A549 (cell line): Measurements from ENCODE around the gene MACF1. TPM values are rescaled to one million over a fixed set of nuclear protein-coding genes. Genes with fewer than 3 reads are reported as not detected.

Experiments used
- ATAC-seq, 2 experiments: fragments of 200-7000 bp in 1 of 2; fragments of >200 bp in 1 of 2; cut with Nextera tagmentation in 1 of 2; cut with Tn5 transposase in 1 of 2; 3 replicates each; pipeline versions ENCODE4 v1.8.0 to v1.9.1; 2018 to 2020; ENCODE audit warnings: mild to moderate bottlenecking in 1 of 2, moderate library complexity in 1 of 2
- CTCF ChIA-PET: fragments of 300-600 bp; sonication (Branson Sonifier 250); formaldehyde crosslinking; extraction: SDS; loops from one replicate; lab custom pipeline; 2021; ENCODE audit warnings: antibody characterized with exemption, inconsistent platforms; lab: Yijun Ruan, JAX
- POLR2A ChIA-PET: fragments of 350-600 bp; formaldehyde crosslinking; extraction: SDS; loops from one replicate; lab custom pipeline; 2021; ENCODE audit warnings: antibody characterized with exemption, inconsistent platforms; lab: Yijun Ruan, JAX
- DNase-seq, 2 experiments: peaks; one replicate each; pipeline versions ENCODE4 v3.0.0 to v3.0.0-alpha.2; 2011 to 2016; ENCODE audit warnings: low read depth in 1 of 2, low spot score in 1 of 2
- FAIRE-seq: peaks from 2 replicates; lab custom pipeline; 2011; peaks lifted over from hg19 to GRCh38; lab: Jason Lieb, UNC
- H3K27ac ChIP-seq, 2 experiments: fragments of >200 bp; sonication (Bioruptor Twin); formaldehyde crosslinking; 3 replicates each; pipeline ENCODE4 v1.5.1; 2016 to 2017
- H3K4me1 ChIP-seq: fragments of >200 bp; sonication (Bioruptor Twin); formaldehyde crosslinking; 3 replicates; pipeline ENCODE4 v1.6.1; 2016
- H3K4me2 ChIP-seq: fragments of >200 bp; sonication (Bioruptor Twin); formaldehyde crosslinking; 3 replicates; pipeline ENCODE4 v1.6.1; 2016
- H3K4me3 ChIP-seq: fragments of >200 bp; sonication (Bioruptor Twin); formaldehyde crosslinking; 3 replicates; pipeline ENCODE4 v1.5.1; 2016
- H3K9me3 ChIP-seq: fragments of >200 bp; sonication (Bioruptor Twin); formaldehyde crosslinking; 3 replicates; pipeline ENCODE4 v1.6.1; 2016
- CBX8 ChIP-seq: fragments of 200-600 bp; sonication (generic); IDR thresholded peaks from 2 replicates; pipeline ENCODE4 v1.6.1; 2016
- CEBPB ChIP-seq, 2 experiments: fragments of >200 bp in 1 of 2; sonication (Bioruptor Twin) in 1 of 2; formaldehyde crosslinking in 1 of 2; IDR thresholded peaks; 2 replicates each; pipeline ENCODE4 v1.6.1; 2012 to 2016
- CHD2 ChIP-seq: fragments of 150-350 bp; IDR thresholded peaks from 2 replicates; pipeline ENCODE4 v1.6.1; 2014; ENCODE audit warnings: low read length; ENCODE audit not compliant: partially characterized antibody
- EP300 ChIP-seq, 2 experiments: fragments of >200 bp; sonication (Bioruptor Twin); formaldehyde crosslinking; IDR thresholded peaks; 2 replicates in 1 of 2; 3 replicates in 1 of 2; pipeline ENCODE4 v1.6.1; 2016 to 2017
- FOSB ChIP-seq: fragments of 250-450 bp; sonication (Bioruptor Pico); IDR thresholded peaks from 2 replicates; pipeline ENCODE4 v1.5.0; 2020; ENCODE audit warnings: mild to moderate bottlenecking, moderate library complexity
- HEYL ChIP-seq: fragments of 250-450 bp; sonication (Bioruptor Pico); IDR thresholded peaks from 2 replicates; pipeline ENCODE4 v1.8.0; 2021; ENCODE audit warnings: mild to moderate bottlenecking, moderate library complexity
- KDM5A ChIP-seq: fragments of 200-600 bp; sonication (generic); IDR thresholded peaks from 2 replicates; pipeline ENCODE4 v1.6.1; 2016; ENCODE audit warnings: antibody characterized with exemption, mild to moderate bottlenecking
- MAZ ChIP-seq: fragments of 150-350 bp; IDR thresholded peaks from 2 replicates; pipeline ENCODE4 v1.6.1; 2014; ENCODE audit warnings: antibody characterized with exemption, low read depth, low read length, borderline replicate concordance
- NPAS2 ChIP-seq: fragments of 250-450 bp; sonication (Bioruptor Pico); IDR thresholded peaks from 2 replicates; pipeline ENCODE4 v1.8.0; 2022; ENCODE audit warnings: mild to moderate bottlenecking, moderate library complexity, borderline replicate concordance
- RCOR1 ChIP-seq: fragments of 150-350 bp; IDR thresholded peaks from 2 replicates; pipeline ENCODE4 v1.6.1; 2014; ENCODE audit warnings: antibody characterized with exemption, low read length, low read depth
- SREBF2 ChIP-seq: fragments of 450-650 bp; IDR thresholded peaks from 2 replicates; pipeline ENCODE4 v1.6.1; 2014; ENCODE audit warnings: mild to moderate bottlenecking, moderate library complexity
- ZC3H11A ChIP-seq: fragments of 450-650 bp; IDR thresholded peaks from 2 replicates; pipeline ENCODE4 v1.6.1; 2014; ENCODE audit warnings: antibody characterized with exemption, mild to moderate bottlenecking
- ZFP36 ChIP-seq: fragments of 450-650 bp; IDR thresholded peaks from 2 replicates; pipeline ENCODE4 v1.6.1; 2014; ENCODE audit warnings: borderline replicate concordance; ENCODE audit not compliant: partially characterized antibody
- ZNF302 ChIP-seq: fragments of 250-450 bp; sonication (Bioruptor Pico); IDR thresholded peaks from 2 replicates; pipeline ENCODE4 v1.9.0; 2021; ENCODE audit warnings: inconsistent platforms, mild to moderate bottlenecking, moderate library complexity
- WGBS: methylation state at CpG from one replicate; pipeline ENCODE4 v1.1.6; 2017; ENCODE audit errors: missing lambda C conversion rate; 5-methylcytosine and 5-hydroxymethylcytosine counted together
- polyA plus RNA-seq, 4 experiments: library from polyadenylated mRNA; depleted of rRNA in 3 of 4; stranded (reverse); fragments of >200 nt; fragmentation: RNase III in 1 of 4; extraction: RNeasy Plus Mini Kit Qiagen cat#74134 plus additional on column Dnase treatment in 1 of 4; gene quantifications; 2 replicates in 3 of 4; 3 replicates in 1 of 4; pipeline ENCODE4 v1.2.3, GENCODE V29; 2011 to 2017
- TF ChIP-seq, protein P1 (sequence below): IDR thresholded peaks from 2 replicates; pipeline ENCODE4 v1.6.1; 2012; ENCODE audit warnings: low read depth, borderline replicate concordance
- TF ChIP-seq, protein P2 (sequence below): fragments of 200-600 bp; sonication (generic); IDR thresholded peaks from 2 replicates; pipeline ENCODE4 v1.6.1; 2016; ENCODE audit warnings: antibody characterized with exemption, mild to moderate bottlenecking, moderate library complexity
- TF ChIP-seq, protein P3 (sequence below): fragments of >200 bp; sonication (Bioruptor Twin); formaldehyde crosslinking; IDR thresholded peaks from 3 replicates; pipeline ENCODE4 v1.6.1; 2016
- TF ChIP-seq, protein P4 (sequence below): IDR thresholded peaks from 2 replicates; pipeline ENCODE4 v1.6.1; 2012
- TF ChIP-seq, protein P5 (sequence below): fragments of >200 bp; sonication (Bioruptor Twin); formaldehyde crosslinking; IDR thresholded peaks from 2 replicates; pipeline ENCODE4 v1.6.1; 2016
- TF ChIP-seq, protein P6 (sequence below): fragments of 250-450 bp; sonication (Bioruptor Pico); IDR thresholded peaks from 2 replicates; pipeline ENCODE4 v1.5.0; 2020; ENCODE audit warnings: low read depth, mild to moderate bottlenecking, moderate library complexity

The MACF1 gene
- polyA plus RNA-seq, 2 of the 4 experiments (the other 2 are of a cell fraction), result 45.7 to 64.2 TPM

DNA sequence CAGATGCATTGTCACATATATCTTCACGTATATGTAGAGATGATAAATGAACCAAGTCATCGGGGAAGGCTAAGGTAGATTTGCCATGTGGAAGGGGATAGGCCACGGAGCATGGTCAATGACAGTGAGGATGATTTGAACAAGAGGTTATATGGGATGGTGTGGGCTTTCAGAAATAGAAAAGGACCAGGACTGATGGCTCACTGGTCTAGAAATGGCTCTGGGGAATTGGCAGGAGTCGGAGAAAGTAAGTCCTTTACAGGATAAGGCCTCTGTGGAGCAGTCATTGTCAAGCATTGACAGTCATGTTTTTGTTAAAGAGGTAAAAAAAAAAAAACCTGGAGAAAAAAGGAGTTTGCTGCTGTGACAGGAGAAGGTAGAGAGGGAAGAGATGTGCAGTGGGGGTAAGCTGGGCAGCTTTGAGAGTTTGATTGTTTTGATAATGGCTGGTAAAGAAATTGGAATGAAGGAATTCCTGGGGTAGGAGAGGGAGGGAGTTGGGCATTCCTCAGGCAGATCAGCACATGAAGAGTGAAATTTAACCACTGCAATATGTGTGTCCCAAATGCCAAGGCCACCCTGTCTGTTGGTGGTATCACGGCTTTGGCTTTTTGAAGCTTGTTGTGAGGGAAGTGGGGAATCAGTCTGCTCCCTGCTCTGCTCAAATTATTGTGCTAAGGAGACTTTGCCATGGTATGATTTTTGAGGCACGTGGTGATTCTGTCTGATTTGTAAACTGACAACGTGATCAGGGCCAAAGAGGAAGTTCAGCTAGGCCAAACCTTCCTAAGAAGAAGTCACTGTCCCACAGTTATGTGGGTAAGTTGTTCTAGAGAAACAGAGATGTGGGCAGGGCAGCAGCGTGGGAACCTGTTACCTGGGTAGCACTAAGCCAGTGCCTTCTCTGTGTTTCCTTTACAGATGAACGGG lies 26.0 kb downstream of the MACF1 start:
- Histone ChIP-seq H3K4me3 (no peak overlapping the region), H3K9me3 (no peaks in the 10 kb centered on the region), H3K27ac (peak overlapping the region in 1 of 2 experiments; percentile 21; a peak in 1 of 6 replicates), H3K4me1 (peaks cover 15% of the 10 kb centered on the region; the same call in 2 of the 3 replicates), H3K4me2 (no peak overlapping the region)
- ChIA-PET POLR2A (interaction anchor here (0.7 kb wide), 1 partner anchor 284 kb away, joined by 4 read pairs; no protein-coding TSS in a partner anchor), CTCF (interaction anchor here (0.7 to 1.5 kb wide), 4 partner anchors 28 to 57 kb away, joined by 3 to 4 read pairs (median 3); no protein-coding TSS in a partner anchor)
- no peak for FAIRE-seq
- no peak for TF ChIP-seq CBX8
- no peak for TF ChIP-seq CEBPB (IDR thresholded peaks at IDR 0.05)
- TF ChIP-seq, protein P1, sequence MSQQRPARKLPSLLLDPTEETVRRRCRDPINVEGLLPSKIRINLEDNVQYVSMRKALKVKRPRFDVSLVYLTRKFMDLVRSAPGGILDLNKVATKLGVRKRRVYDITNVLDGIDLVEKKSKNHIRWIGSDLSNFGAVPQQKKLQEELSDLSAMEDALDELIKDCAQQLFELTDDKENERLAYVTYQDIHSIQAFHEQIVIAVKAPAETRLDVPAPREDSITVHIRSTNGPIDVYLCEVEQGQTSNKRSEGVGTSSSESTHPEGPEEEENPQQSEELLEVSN, result no peak
- TF ChIP-seq ZC3H11A, result no peak
- TF ChIP-seq ZNF302 (CRISPR knock-in tag), result no peak
- no peak for TF ChIP-seq SREBF2
- no peak; a peak in 1 of 6 replicates for ATAC-seq
- DNase-seq, result no peak
- WGBS, result 81% methylated on average over 9 of the region's 9 CpGs

DNA sequence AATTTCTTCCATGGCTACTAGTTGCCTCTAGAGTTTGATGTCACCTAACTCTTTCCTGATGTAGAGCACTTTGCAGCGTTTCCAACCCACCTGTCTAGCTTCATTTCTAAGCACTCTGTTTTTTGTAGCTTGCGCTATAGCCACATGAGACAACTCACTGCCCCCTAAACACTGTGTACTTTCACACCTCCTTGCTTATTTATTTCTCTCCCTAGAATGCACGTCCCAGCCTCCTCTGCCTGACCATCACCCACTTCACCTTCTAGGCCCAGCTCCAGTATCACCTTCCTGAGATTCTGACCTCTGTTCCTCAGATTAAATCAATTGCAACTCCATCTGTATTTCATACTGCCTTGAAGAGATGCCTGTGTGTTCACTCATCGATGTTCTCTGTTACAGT lies 32.5 kb downstream of the MACF1 start:
- CTCF ChIA-PET, result interaction anchor here (0.6 to 3.4 kb wide), 3 partner anchors 22 to 125 kb away, joined by 3 to 18 read pairs (median 9); no protein-coding TSS in a partner anchor
- POLR2A ChIA-PET, result no interaction called here
- Histone ChIP-seq H3K4me3 (no peak overlapping the region), H3K27ac (no peak overlapping the region), H3K4me1 (0 out of 3 replicates have a peak, but pooled peaks cover 5% of the 10 kb centered on the region), H3K9me3 (no peaks in the 10 kb centered on the region), H3K4me2 (no peak overlapping the region)
- FAIRE-seq (no peak), DNase-seq (no peak), ATAC-seq (no peak)
- TF ChIP-seq HEYL (CRISPR knock-in tag) (no peak), NPAS2 (no peak), FOSB (CRISPR knock-in tag) (no peak), KDM5A (no peak), MAZ (no peak), SREBF2 (no peak)
- TF ChIP-seq, protein P2, sequence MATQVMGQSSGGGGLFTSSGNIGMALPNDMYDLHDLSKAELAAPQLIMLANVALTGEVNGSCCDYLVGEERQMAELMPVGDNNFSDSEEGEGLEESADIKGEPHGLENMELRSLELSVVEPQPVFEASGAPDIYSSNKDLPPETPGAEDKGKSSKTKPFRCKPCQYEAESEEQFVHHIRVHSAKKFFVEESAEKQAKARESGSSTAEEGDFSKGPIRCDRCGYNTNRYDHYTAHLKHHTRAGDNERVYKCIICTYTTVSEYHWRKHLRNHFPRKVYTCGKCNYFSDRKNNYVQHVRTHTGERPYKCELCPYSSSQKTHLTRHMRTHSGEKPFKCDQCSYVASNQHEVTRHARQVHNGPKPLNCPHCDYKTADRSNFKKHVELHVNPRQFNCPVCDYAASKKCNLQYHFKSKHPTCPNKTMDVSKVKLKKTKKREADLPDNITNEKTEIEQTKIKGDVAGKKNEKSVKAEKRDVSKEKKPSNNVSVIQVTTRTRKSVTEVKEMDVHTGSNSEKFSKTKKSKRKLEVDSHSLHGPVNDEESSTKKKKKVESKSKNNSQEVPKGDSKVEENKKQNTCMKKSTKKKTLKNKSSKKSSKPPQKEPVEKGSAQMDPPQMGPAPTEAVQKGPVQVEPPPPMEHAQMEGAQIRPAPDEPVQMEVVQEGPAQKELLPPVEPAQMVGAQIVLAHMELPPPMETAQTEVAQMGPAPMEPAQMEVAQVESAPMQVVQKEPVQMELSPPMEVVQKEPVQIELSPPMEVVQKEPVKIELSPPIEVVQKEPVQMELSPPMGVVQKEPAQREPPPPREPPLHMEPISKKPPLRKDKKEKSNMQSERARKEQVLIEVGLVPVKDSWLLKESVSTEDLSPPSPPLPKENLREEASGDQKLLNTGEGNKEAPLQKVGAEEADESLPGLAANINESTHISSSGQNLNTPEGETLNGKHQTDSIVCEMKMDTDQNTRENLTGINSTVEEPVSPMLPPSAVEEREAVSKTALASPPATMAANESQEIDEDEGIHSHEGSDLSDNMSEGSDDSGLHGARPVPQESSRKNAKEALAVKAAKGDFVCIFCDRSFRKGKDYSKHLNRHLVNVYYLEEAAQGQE, result no peak
- TF ChIP-seq, protein P3, sequence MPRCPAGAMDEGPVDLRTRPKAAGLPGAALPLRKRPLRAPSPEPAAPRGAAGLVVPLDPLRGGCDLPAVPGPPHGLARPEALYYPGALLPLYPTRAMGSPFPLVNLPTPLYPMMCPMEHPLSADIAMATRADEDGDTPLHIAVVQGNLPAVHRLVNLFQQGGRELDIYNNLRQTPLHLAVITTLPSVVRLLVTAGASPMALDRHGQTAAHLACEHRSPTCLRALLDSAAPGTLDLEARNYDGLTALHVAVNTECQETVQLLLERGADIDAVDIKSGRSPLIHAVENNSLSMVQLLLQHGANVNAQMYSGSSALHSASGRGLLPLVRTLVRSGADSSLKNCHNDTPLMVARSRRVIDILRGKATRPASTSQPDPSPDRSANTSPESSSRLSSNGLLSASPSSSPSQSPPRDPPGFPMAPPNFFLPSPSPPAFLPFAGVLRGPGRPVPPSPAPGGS, result no peak
- TF ChIP-seq, protein P1, result no peak
- WGBS, result 91% methylated on average over 4 of the region's 4 CpGs

DNA sequence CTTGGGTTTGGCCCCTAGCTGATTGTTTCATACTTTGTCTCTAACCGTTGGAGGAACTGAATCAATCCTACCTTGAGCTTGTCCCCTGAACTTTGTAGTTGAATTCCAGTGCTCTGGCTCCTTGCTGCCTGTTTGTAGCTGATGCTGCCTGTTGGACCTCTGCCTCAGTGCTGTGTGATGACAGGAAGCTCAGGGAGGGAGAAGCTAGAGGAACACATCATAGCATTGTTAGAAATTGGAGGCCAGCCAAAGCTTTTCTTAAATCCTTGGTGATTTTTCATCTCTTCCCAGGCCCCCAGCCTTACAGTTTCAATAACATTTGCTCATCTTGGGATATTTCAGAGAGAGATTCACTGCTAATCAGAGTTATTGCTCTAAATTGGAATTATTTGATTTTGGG lies 34.0 kb downstream of the MACF1 start:
- H3K4me3 ChIP-seq, result no peak overlapping the region
- H3K9me3 ChIP-seq, result no peaks in the 10 kb centered on the region
- WGBS, result 53% methylated on average over 1 of the region's 1 CpG
- no peak for ATAC-seq
- H3K4me2 ChIP-seq, result no peak overlapping the region
- H3K4me1 ChIP-seq, result 0 out of 3 replicates have a peak, but pooled peaks cover 5% of the 10 kb centered on the region
- H3K27ac ChIP-seq, result no peak overlapping the region
- FAIRE-seq, result no peak
- DNase-seq, result no peak
- ChIA-PET CTCF (interaction anchor here (0.8 to 3.4 kb wide), 5 partner anchors 18 to 62 kb away, joined by 3 to 18 read pairs (median 7); partner anchors contain the start of gene MACF1), POLR2A (interaction anchor here (0.5 kb wide), 1 partner anchor 1298 kb away, joined by 3 read pairs; no protein-coding TSS in a partner anchor)
- no peak for TF ChIP-seq NPAS2
- TF ChIP-seq EP300 (IDR thresholded peaks at IDR 0.05), result no peak
- TF ChIP-seq CHD2, result no peak
- TF ChIP-seq, protein P4, sequence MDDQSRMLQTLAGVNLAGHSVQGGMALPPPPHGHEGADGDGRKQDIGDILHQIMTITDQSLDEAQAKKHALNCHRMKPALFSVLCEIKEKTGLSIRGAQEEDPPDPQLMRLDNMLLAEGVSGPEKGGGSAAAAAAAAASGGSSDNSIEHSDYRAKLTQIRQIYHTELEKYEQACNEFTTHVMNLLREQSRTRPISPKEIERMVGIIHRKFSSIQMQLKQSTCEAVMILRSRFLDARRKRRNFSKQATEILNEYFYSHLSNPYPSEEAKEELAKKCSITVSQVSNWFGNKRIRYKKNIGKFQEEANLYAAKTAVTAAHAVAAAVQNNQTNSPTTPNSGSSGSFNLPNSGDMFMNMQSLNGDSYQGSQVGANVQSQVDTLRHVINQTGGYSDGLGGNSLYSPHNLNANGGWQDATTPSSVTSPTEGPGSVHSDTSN, result no peak
- TF ChIP-seq, protein P5, sequence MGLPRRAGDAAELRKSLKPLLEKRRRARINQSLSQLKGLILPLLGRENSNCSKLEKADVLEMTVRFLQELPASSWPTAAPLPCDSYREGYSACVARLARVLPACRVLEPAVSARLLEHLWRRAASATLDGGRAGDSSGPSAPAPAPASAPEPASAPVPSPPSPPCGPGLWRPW, result no peak
- TF ChIP-seq MAZ, result no peak
- TF ChIP-seq ZNF302 (CRISPR knock-in tag), result no peak
- TF ChIP-seq, protein P6, sequence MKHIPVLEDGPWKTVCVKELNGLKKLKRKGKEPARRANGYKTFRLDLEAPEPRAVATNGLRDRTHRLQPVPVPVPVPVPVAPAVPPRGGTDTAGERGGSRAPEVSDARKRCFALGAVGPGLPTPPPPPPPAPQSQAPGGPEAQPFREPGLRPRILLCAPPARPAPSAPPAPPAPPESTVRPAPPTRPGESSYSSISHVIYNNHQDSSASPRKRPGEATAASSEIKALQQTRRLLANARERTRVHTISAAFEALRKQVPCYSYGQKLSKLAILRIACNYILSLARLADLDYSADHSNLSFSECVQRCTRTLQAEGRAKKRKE (CRISPR knock-in tag), result no peak
- TF ChIP-seq ZC3H11A, result no peak
- TF ChIP-seq, protein P1, result no peak
- no peak for TF ChIP-seq RCOR1
- no peak for TF ChIP-seq ZFP36
